ENCODE results near the gene DNAJC18. TPM values are rescaled to one million over a fixed set of nuclear protein-coding genes. Genes with fewer than 3 reads are reported as not detected.

DNAJC18 gene
- total and polyA plus RNA-seq, 2 donors (not counting 1 experiment from before 2014, with no cell fraction given): 2.0 to 13.6 TPM

- Histone ChIP-seq H4K20me1 (ENCODE audit: control insufficient read depth, insufficient read depth, low read length, poor library complexity, severe bottlenecking) (no peaks in the 10 kb centered on the region), H2AFZ (ENCODE audit: insufficient read depth, low read depth, low read length, poor library complexity, severe bottlenecking) (no peak overlapping the region), H3K36me3 (replicated peaks in 1 of 2; ENCODE audit: control extremely low read depth in 1 of 2, control insufficient read depth in 1 of 2, extremely low read depth in 1 of 2, insufficient read depth in 2 of 2, low read length in 1 of 2) (no peaks in the 10 kb centered on the region), H3K4me2 (replicated peaks; ENCODE audit: low read depth, low read length, poor library complexity, severe bottlenecking) (no peak overlapping the region), H3K4me3 (ENCODE audit: control extremely low read depth in 1 of 5, extremely low read depth in 1 of 5, insufficient read depth in 1 of 5, low read depth in 2 of 5, low read length in 4 of 5) (no peak overlapping the region), H3K79me2 (ENCODE audit: control insufficient read depth, insufficient read depth, low read length) (peaks cover 4% of the 10 kb centered on the region), H3K27me3 (replicated peaks in 1 of 4; ENCODE audit: control extremely low read depth in 1 of 4, control insufficient read depth in 3 of 4, insufficient read depth in 4 of 4, low read length in 3 of 4) (no peaks in the 10 kb centered on the region), H3K4me1 (ENCODE audit: control insufficient read depth in 2 of 2, insufficient read depth in 2 of 2, low read length in 2 of 2) (peaks cover 5% of the 10 kb centered on the region in 2 donors), H3K27ac (ENCODE audit: low read length in 2 of 2) (no peak overlapping the region), H3K9me3 (ENCODE audit: control extremely low read depth in 1 of 3, control insufficient read depth in 2 of 3, insufficient read depth in 1 of 3, low read length in 2 of 3) (no peaks in the 10 kb centered on the region), H3K9ac (ENCODE audit: low read length) (no peak overlapping the region)
- POLR2A ChIA-PET: no interaction called here
- Mint-ChIP-seq H3K27me3 (no peaks in the 10 kb centered on the region), H3K27ac (no peak overlapping the region), H3K4me1 (peaks cover 5% of the 10 kb centered on the region), H3K4me3 (no peak overlapping the region), H3K9me3 (ENCODE audit: insufficient read depth) (no peaks in the 10 kb centered on the region)
- TF ChIP-seq CTCF (IDR thresholded peaks at IDR 0.05) (no peak), EZH2 (IDR thresholded peaks at IDR 0.05; ENCODE audit: borderline replicate concordance, insufficient read depth, low read depth, low read length, poor library complexity, severe bottlenecking) (no peak)
- DNase-seq: no peak
- 96% methylated on average over 6 of the region's 6 CpGs for WGBS (ENCODE audit: insufficient coverage)
- no peak for ATAC-seq (ENCODE audit: low read depth)
- CTCF ChIA-PET: interaction anchor here (1.9 kb wide), 1 partner anchor 10 kb away, joined by 8 read pairs; no protein-coding TSS in a partner anchor
- intact Hi-C loops (cut with micrococcal nuclease): no loop called here
These were observed 26.2 kb downstream of the DNAJC18 start for GRCh38 chr5:139413153-139413552.

GRCh38 chr5:139410993-139411828, 28.1 kb downstream of the DNAJC18 start:
- no peaks in the 10 kb centered on the region for H3K36me3 ChIP-seq (replicated peaks in 1 of 2; ENCODE audit: control extremely low read depth in 1 of 2, control insufficient read depth in 1 of 2, extremely low read depth in 1 of 2, insufficient read depth in 2 of 2, low read length in 1 of 2)
- no peak overlapping the region for H3K27ac ChIP-seq (ENCODE audit: low read length in 2 of 2)
- no peaks in the 10 kb centered on the region for H3K27me3 ChIP-seq (replicated peaks in 1 of 4; ENCODE audit: control extremely low read depth in 1 of 4, control insufficient read depth in 3 of 4, insufficient read depth in 4 of 4, low read length in 3 of 4)
- H3K9me3 ChIP-seq (ENCODE audit: control extremely low read depth in 1 of 3, control insufficient read depth in 2 of 3, insufficient read depth in 1 of 3, low read length in 2 of 3): no peaks in the 10 kb centered on the region
- ChIA-PET CTCF (interaction anchor here (0.6 to 7.3 kb wide), 8 partner anchors 10 to 420 kb away, joined by 3 to 43 read pairs (median 4); partner anchors contain the start of gene MATR3), POLR2A (no interaction called here)
- Mint-ChIP-seq H3K4me1 (peaks cover 17% of the 10 kb centered on the region), H3K27me3 (no peaks in the 10 kb centered on the region), H3K9me3 (ENCODE audit: insufficient read depth) (no peaks in the 10 kb centered on the region), H3K27ac (no peak overlapping the region), H3K4me3 (no peak overlapping the region)
- intact Hi-C loops (cut with micrococcal nuclease): no loop called here
- no peak overlapping the region for H3K9ac ChIP-seq (ENCODE audit: low read length)
- H3K4me3 ChIP-seq (ENCODE audit: control extremely low read depth in 1 of 5, extremely low read depth in 1 of 5, insufficient read depth in 1 of 5, low read depth in 2 of 5, low read length in 4 of 5): no peak overlapping the region
- H2AFZ ChIP-seq (ENCODE audit: insufficient read depth, low read depth, low read length, poor library complexity, severe bottlenecking): no peak overlapping the region
- ATAC-seq (ENCODE audit: low read depth): no peak
- no peaks in the 10 kb centered on the region for H4K20me1 ChIP-seq (ENCODE audit: control insufficient read depth, insufficient read depth, low read length, poor library complexity, severe bottlenecking)
- peaks cover 4% of the 10 kb centered on the region for H3K79me2 ChIP-seq (ENCODE audit: control insufficient read depth, insufficient read depth, low read length)
- peaks cover 22 to 23% of the 10 kb centered on the region in 2 donors for H3K4me1 ChIP-seq (ENCODE audit: control insufficient read depth in 2 of 2, insufficient read depth in 2 of 2, low read length in 2 of 2)
- no peak for DNase-seq
- H3K4me2 ChIP-seq (replicated peaks; ENCODE audit: low read depth, low read length, poor library complexity, severe bottlenecking): no peak overlapping the region
- no peak for TF ChIP-seq CTCF (IDR thresholded peaks at IDR 0.05)
- no peak for TF ChIP-seq EZH2 (IDR thresholded peaks at IDR 0.05; ENCODE audit: borderline replicate concordance, insufficient read depth, low read depth, low read length, poor library complexity, severe bottlenecking)
- WGBS (ENCODE audit: insufficient coverage): 97% methylated on average over 10 of the region's 17 CpGs

All from B cell (primary cell).